Measurements from ENCODE around the gene HYDIN. TPM values are rescaled to one million over a fixed set of nuclear protein-coding genes. Genes with fewer than 3 reads are reported as not detected.

The HYDIN gene
- total RNA-seq, 2 donors from 2014 or later, result 1.5 to 12.5 TPM

GRCh38 chr16:71242036-71242435 is 11.5 kb upstream of the HYDIN start:
- H3K4me1 ChIP-seq (replicated peaks), result no peaks in the 10 kb centered on the region
- H3K9me3 ChIP-seq, result no peaks in the 10 kb centered on the region
- H3K4me3 ChIP-seq, result no peak overlapping the region
- 74% methylated on average over 4 of the region's 4 CpGs for WGBS
- H3K27me3 ChIP-seq (replicated peaks; ENCODE audit: insufficient read depth), result no peaks in the 10 kb centered on the region
- H3K27ac ChIP-seq, result no peak overlapping the region
- intact Hi-C loops (cut with DNase I), result no loop called here
- no peak for DNase-seq (ENCODE audit: low spot score)
- TF ChIP-seq, protein P1, sequence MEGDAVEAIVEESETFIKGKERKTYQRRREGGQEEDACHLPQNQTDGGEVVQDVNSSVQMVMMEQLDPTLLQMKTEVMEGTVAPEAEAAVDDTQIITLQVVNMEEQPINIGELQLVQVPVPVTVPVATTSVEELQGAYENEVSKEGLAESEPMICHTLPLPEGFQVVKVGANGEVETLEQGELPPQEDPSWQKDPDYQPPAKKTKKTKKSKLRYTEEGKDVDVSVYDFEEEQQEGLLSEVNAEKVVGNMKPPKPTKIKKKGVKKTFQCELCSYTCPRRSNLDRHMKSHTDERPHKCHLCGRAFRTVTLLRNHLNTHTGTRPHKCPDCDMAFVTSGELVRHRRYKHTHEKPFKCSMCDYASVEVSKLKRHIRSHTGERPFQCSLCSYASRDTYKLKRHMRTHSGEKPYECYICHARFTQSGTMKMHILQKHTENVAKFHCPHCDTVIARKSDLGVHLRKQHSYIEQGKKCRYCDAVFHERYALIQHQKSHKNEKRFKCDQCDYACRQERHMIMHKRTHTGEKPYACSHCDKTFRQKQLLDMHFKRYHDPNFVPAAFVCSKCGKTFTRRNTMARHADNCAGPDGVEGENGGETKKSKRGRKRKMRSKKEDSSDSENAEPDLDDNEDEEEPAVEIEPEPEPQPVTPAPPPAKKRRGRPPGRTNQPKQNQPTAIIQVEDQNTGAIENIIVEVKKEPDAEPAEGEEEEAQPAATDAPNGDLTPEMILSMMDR (IDR thresholded peaks at IDR 0.05), result no peak
- TF ChIP-seq POLR2AphosphoS5 (IDR thresholded peaks at IDR 0.05) (no peak), POLR2A (IDR thresholded peaks at IDR 0.05) (no peak)
- H3K36me3 ChIP-seq, result no peaks in the 10 kb centered on the region

GRCh38 chr16:71229344-71229743 is 1.2 kb downstream of the HYDIN start:
- Histone ChIP-seq H3K36me3 (no peaks in the 10 kb centered on the region), H3K4me1 (replicated peaks) (no peaks in the 10 kb centered on the region), H3K4me3 (no peak overlapping the region), H3K27me3 (replicated peaks; ENCODE audit: insufficient read depth) (no peaks in the 10 kb centered on the region), H3K9me3 (no peaks in the 10 kb centered on the region), H3K27ac (no peak overlapping the region)
- WGBS, result 98% methylated on average over 1 of the region's 1 CpG
- TF ChIP-seq, protein P1 (IDR thresholded peaks at IDR 0.05), result no peak
- TF ChIP-seq POLR2A (IDR thresholded peaks at IDR 0.05) (no peak), POLR2AphosphoS5 (IDR thresholded peaks at IDR 0.05) (no peak)
- no peak for DNase-seq (ENCODE audit: low spot score)
- intact Hi-C loops (cut with DNase I), result no loop called here

GRCh38 chr16:71226229-71227141 is 4.0 kb downstream of the HYDIN start:
- no peaks in the 10 kb centered on the region for H3K27me3 ChIP-seq (replicated peaks; ENCODE audit: insufficient read depth)
- intact Hi-C loops (cut with DNase I), result no loop called here
- H3K4me3 ChIP-seq, result no peak overlapping the region
- TF ChIP-seq POLR2AphosphoS5 (IDR thresholded peaks at IDR 0.05), result no peak
- TF ChIP-seq POLR2A (IDR thresholded peaks at IDR 0.05), result no peak
- TF ChIP-seq, protein P1 (IDR thresholded peaks at IDR 0.05), result no peak
- no peaks in the 10 kb centered on the region for H3K9me3 ChIP-seq
- no peak for DNase-seq (ENCODE audit: low spot score)
- H3K4me1 ChIP-seq (replicated peaks), result no peaks in the 10 kb centered on the region
- no peaks in the 10 kb centered on the region for H3K36me3 ChIP-seq
- 81% methylated on average over 5 of the region's 5 CpGs for WGBS
- H3K27ac ChIP-seq, result no peak overlapping the region

- 85% methylated on average over 3 of the region's 3 CpGs for WGBS
- H3K27ac ChIP-seq, result no peak overlapping the region
- TF ChIP-seq, protein P1 (IDR thresholded peaks at IDR 0.05), result no peak
- TF ChIP-seq POLR2A (IDR thresholded peaks at IDR 0.05) (no peak), POLR2AphosphoS5 (IDR thresholded peaks at IDR 0.05) (no peak)
- no peak for DNase-seq (ENCODE audit: low spot score)
- H3K27me3 ChIP-seq (replicated peaks; ENCODE audit: insufficient read depth), result no peaks in the 10 kb centered on the region
- intact Hi-C loops (cut with DNase I), result no loop called here
- no peaks in the 10 kb centered on the region for H3K9me3 ChIP-seq
- H3K36me3 ChIP-seq, result no peaks in the 10 kb centered on the region
- H3K4me1 ChIP-seq (replicated peaks), result no peaks in the 10 kb centered on the region
- no peak overlapping the region for H3K4me3 ChIP-seq
Measured at GRCh38 chr16:71225145-71225544, 5.4 kb downstream of the HYDIN start.
